ENCODE results near the gene EVX2. TPM values are rescaled to one million over a fixed set of nuclear protein-coding genes. Genes with fewer than 3 reads are reported as not detected.

EVX2 gene
- total RNA-seq, 1 donor from 2014 or later = not detected

- Mint-ChIP-seq H3K27me3 (ENCODE audit: unreplicated experiment) (peaks cover 86% of the 10 kb centered on the region), H3K9me3 (ENCODE audit: unreplicated experiment) (no peaks in the 10 kb centered on the region), H3K27ac (ENCODE audit: unreplicated experiment) (no peak overlapping the region), H3K4me3 (ENCODE audit: unreplicated experiment) (no peak overlapping the region), H3K4me1 (ENCODE audit: unreplicated experiment) (peaks cover 28% of the 10 kb centered on the region), H3K36me3 (ENCODE audit: unreplicated experiment) (peaks cover 2% of the 10 kb centered on the region)
- DNase-seq (ENCODE audit: extremely low spot score, unreplicated experiment) = no peak
- no peak for TF ChIP-seq CTCF (IDR thresholded peaks at IDR 0.05)
These were observed 44.6 kb upstream of the EVX2 start for GRCh38 chr2:176128172-176128981.

- TF ChIP-seq CTCF (IDR thresholded peaks at IDR 0.05) = no peak
- H3K27ac Mint-ChIP-seq (ENCODE audit: unreplicated experiment) = no peak overlapping the region
- H3K27me3 Mint-ChIP-seq (ENCODE audit: unreplicated experiment) = peaks cover 82% of the 10 kb centered on the region
- H3K4me1 Mint-ChIP-seq (ENCODE audit: unreplicated experiment) = peaks cover 29% of the 10 kb centered on the region
- H3K4me3 Mint-ChIP-seq (ENCODE audit: unreplicated experiment) = no peak overlapping the region
- DNase-seq (ENCODE audit: extremely low spot score, unreplicated experiment) = no peak
- peaks cover 2% of the 10 kb centered on the region for H3K36me3 Mint-ChIP-seq (ENCODE audit: unreplicated experiment)
- no peaks in the 10 kb centered on the region for H3K9me3 Mint-ChIP-seq (ENCODE audit: unreplicated experiment)
These were observed 44.0 kb upstream of the EVX2 start for GRCh38 chr2:176127774-176128072.

- H3K27me3 Mint-ChIP-seq (ENCODE audit: unreplicated experiment) = peaks cover 81% of the 10 kb centered on the region
- H3K36me3 Mint-ChIP-seq (ENCODE audit: unreplicated experiment) = peaks cover 2% of the 10 kb centered on the region
- no peak for DNase-seq (ENCODE audit: extremely low spot score, unreplicated experiment)
- peak; percentile 90 for TF ChIP-seq CTCF (IDR thresholded peaks at IDR 0.05)
- no peak overlapping the region for H3K27ac Mint-ChIP-seq (ENCODE audit: unreplicated experiment)
- H3K4me3 Mint-ChIP-seq (ENCODE audit: unreplicated experiment) = no peak overlapping the region
- H3K9me3 Mint-ChIP-seq (ENCODE audit: unreplicated experiment) = no peaks in the 10 kb centered on the region
- peaks cover 28% of the 10 kb centered on the region for H3K4me1 Mint-ChIP-seq (ENCODE audit: unreplicated experiment)
These were observed 43.4 kb upstream of the EVX2 start for GRCh38 chr2:176126929-176127773.

GRCh38 chr2:176125772-176126054 is 42.0 kb upstream of the EVX2 start:
- Mint-ChIP-seq H3K4me1 (ENCODE audit: unreplicated experiment) (peaks cover 22% of the 10 kb centered on the region), H3K4me3 (ENCODE audit: unreplicated experiment) (no peak overlapping the region), H3K27ac (ENCODE audit: unreplicated experiment) (no peak overlapping the region), H3K36me3 (ENCODE audit: unreplicated experiment) (peaks cover 4% of the 10 kb centered on the region), H3K9me3 (ENCODE audit: unreplicated experiment) (no peaks in the 10 kb centered on the region), H3K27me3 (ENCODE audit: unreplicated experiment) (peaks cover 77% of the 10 kb centered on the region)
- TF ChIP-seq CTCF (IDR thresholded peaks at IDR 0.05) = no peak
- no peak for DNase-seq (ENCODE audit: extremely low spot score, unreplicated experiment)

All from osteocyte (in vitro differentiated cells).